GM21360 (cell line): ENCODE measurements around the gene CFAP46.
"Not testable (repeated sequence)": the region's sequence is repeated elsewhere in the genome, so short reads cannot be mapped to it uniquely, and the experiment has no call there.

ENCODE experiments used
- ATAC-seq: cut with Tn5 transposase; IDR thresholded peaks from one replicate; pipeline ENCODE4 v1.9.1; 2021; ENCODE audit warnings: mild to moderate bottlenecking, moderate library complexity; ENCODE audit not compliant: unreplicated experiment

The CFAP46 gene

GRCh38 chr10:132915411-132915810 lies 27.0 kb downstream of the CFAP46 start:
- ATAC-seq = no peak

- ATAC-seq = no peak
Measured at GRCh38 chr10:132914732-132915131, 27.6 kb downstream of the CFAP46 start.

- no peak for ATAC-seq
Measured at GRCh38 chr10:132913559-132914115, 28.7 kb downstream of the CFAP46 start.

- no peak for ATAC-seq
Measured at GRCh38 chr10:132912713-132913558, 29.4 kb downstream of the CFAP46 start.

GRCh38 chr10:132912225-132912712 lies 30.1 kb downstream of the CFAP46 start:
- no peak for ATAC-seq

GRCh38 chr10:132911786-132912097 lies 30.6 kb downstream of the CFAP46 start:
- no peak for ATAC-seq

GRCh38 chr10:132910901-132911785 lies 31.2 kb downstream of the CFAP46 start:
- ATAC-seq = no peak

GRCh38 chr10:132910186-132910880 lies 32.0 kb downstream of the CFAP46 start:
- no peak for ATAC-seq

GRCh38 chr10:132909491-132910071 lies 32.8 kb downstream of the CFAP46 start:
- no peak for ATAC-seq

GRCh38 chr10:132908621-132909295 lies 33.6 kb downstream of the CFAP46 start:
- no peak for ATAC-seq

GRCh38 chr10:132907821-132908620 lies 34.3 kb downstream of the CFAP46 start:
- no peak for ATAC-seq

GRCh38 chr10:132906836-132907235 lies 35.5 kb downstream of the CFAP46 start:
- ATAC-seq = no peak

GRCh38 chr10:132906106-132906505 lies 36.3 kb downstream of the CFAP46 start:
- ATAC-seq = no peak

- ATAC-seq = no peak
Measured at GRCh38 chr10:132905661-132906060, 36.7 kb downstream of the CFAP46 start.

- ATAC-seq = no peak
Measured at GRCh38 chr10:132904814-132905649, 37.3 kb downstream of the CFAP46 start.

GRCh38 chr10:132904181-132904813 lies 38.1 kb downstream of the CFAP46 start:
- ATAC-seq = no peak

GRCh38 chr10:132902656-132903575 lies 39.5 kb downstream of the CFAP46 start:
- ATAC-seq = not testable (repeated sequence)
